ENCODE data around the gene DCLK2. TPM values are rescaled to one million over a fixed set of nuclear protein-coding genes. Genes with fewer than 3 reads are reported as not detected.

DCLK2 gene
- total and polyA plus RNA-seq, 2 donors (not counting 1 experiment from before 2014, with no cell fraction given): 0.91 to 3.3 TPM

DNA sequence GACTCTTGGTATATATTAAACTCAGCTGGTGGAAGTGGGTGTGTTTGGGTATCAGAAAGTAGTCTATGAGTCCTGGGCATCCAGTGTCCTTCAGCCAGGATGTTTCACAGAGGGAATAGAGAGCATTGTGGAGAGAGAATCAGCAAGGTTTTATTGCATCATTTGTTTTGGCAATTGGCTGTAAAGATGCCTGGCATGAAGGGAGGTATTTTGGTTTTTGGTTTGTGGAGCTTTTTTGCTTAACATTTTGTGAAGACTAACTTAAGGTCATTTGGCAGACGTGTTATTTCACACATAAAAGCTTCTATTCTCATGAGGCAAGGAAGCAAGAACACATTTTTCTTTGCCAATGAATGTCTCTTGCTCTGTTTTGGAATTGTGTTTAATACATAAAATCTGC is 71.1 kb downstream of the DCLK2 start:
- ATAC-seq (ENCODE audit: low read depth) (no peak), DNase-seq (no peak)
- Histone ChIP-seq H3K4me2 (replicated peaks; ENCODE audit: low read depth, low read length, poor library complexity, severe bottlenecking) (no peak overlapping the region), H3K36me3 (replicated peaks in 1 of 2; ENCODE audit: control extremely low read depth in 1 of 2, control insufficient read depth in 1 of 2, extremely low read depth in 1 of 2, insufficient read depth in 2 of 2, low read length in 1 of 2) (no peaks in the 10 kb centered on the region), H3K79me2 (ENCODE audit: control insufficient read depth, insufficient read depth, low read length) (no peaks in the 10 kb centered on the region), H3K27ac (ENCODE audit: low read length in 2 of 2) (no peak overlapping the region), H3K9ac (ENCODE audit: low read length) (no peak overlapping the region), H2AFZ (ENCODE audit: insufficient read depth, low read depth, low read length, poor library complexity, severe bottlenecking) (no peak overlapping the region), H3K9me3 (ENCODE audit: control extremely low read depth in 1 of 3, control insufficient read depth in 2 of 3, insufficient read depth in 1 of 3, low read length in 2 of 3) (peaks cover 0 to 4% (median 0%) of the 10 kb centered on the region in 3 donors), H3K4me1 (ENCODE audit: control insufficient read depth in 2 of 2, insufficient read depth in 2 of 2, low read length in 2 of 2) (no peaks in the 10 kb centered on the region), H4K20me1 (ENCODE audit: control insufficient read depth, insufficient read depth, low read length, poor library complexity, severe bottlenecking) (no peaks in the 10 kb centered on the region), H3K27me3 (replicated peaks in 1 of 4; ENCODE audit: control extremely low read depth in 1 of 4, control insufficient read depth in 3 of 4, insufficient read depth in 4 of 4, low read length in 3 of 4) (no peaks in the 10 kb centered on the region), H3K4me3 (ENCODE audit: control extremely low read depth in 1 of 5, extremely low read depth in 1 of 5, insufficient read depth in 1 of 5, low read depth in 2 of 5, low read length in 4 of 5) (no peak overlapping the region)
- H3K27ac Mint-ChIP-seq: no peak overlapping the region
- intact Hi-C loops (cut with micrococcal nuclease): no loop called here
- H3K27me3 Mint-ChIP-seq: no peaks in the 10 kb centered on the region
- H3K4me1 Mint-ChIP-seq: no peaks in the 10 kb centered on the region
- no peaks in the 10 kb centered on the region for H3K9me3 Mint-ChIP-seq (ENCODE audit: insufficient read depth)
- CTCF ChIA-PET: no interaction called here
- no peak overlapping the region for H3K4me3 Mint-ChIP-seq
- TF ChIP-seq EZH2 (IDR thresholded peaks at IDR 0.05; ENCODE audit: borderline replicate concordance, insufficient read depth, low read depth, low read length, poor library complexity, severe bottlenecking): no peak
- TF ChIP-seq, protein P1, sequence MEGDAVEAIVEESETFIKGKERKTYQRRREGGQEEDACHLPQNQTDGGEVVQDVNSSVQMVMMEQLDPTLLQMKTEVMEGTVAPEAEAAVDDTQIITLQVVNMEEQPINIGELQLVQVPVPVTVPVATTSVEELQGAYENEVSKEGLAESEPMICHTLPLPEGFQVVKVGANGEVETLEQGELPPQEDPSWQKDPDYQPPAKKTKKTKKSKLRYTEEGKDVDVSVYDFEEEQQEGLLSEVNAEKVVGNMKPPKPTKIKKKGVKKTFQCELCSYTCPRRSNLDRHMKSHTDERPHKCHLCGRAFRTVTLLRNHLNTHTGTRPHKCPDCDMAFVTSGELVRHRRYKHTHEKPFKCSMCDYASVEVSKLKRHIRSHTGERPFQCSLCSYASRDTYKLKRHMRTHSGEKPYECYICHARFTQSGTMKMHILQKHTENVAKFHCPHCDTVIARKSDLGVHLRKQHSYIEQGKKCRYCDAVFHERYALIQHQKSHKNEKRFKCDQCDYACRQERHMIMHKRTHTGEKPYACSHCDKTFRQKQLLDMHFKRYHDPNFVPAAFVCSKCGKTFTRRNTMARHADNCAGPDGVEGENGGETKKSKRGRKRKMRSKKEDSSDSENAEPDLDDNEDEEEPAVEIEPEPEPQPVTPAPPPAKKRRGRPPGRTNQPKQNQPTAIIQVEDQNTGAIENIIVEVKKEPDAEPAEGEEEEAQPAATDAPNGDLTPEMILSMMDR (IDR thresholded peaks at IDR 0.05): no peak
- WGBS (ENCODE audit: insufficient coverage): no CpG with 5 or more reads among the region's 1 CpG
- POLR2A ChIA-PET: interaction anchor here (0.6 kb wide), 1 partner anchor 14 kb away, joined by 3 read pairs; no protein-coding TSS in a partner anchor

DNA sequence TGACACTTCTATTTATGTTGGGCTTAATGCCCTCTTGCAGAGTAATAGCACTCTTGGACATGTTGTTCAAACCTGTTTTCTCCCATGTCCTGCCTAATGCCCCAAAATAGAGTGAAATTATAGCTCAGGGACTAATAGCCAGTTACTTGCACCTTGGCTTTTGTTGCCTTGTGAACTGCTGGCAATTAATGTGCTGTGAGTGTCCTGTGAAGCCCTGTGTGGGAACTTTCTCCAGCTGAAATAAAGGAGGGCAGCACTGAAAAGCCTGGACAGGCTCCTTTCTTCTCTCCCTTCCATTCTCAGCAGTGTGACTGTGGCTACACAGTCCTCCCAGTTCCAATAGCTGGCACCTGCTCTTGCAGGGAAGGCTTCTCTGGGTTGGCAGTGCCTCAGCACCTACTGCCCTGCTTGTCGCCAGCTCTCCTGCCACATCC is 72.4 kb downstream of the DCLK2 start:
- H3K4me3 ChIP-seq (ENCODE audit: control extremely low read depth in 1 of 5, extremely low read depth in 1 of 5, insufficient read depth in 1 of 5, low read depth in 2 of 5, low read length in 4 of 5): no peak overlapping the region
- Mint-ChIP-seq H3K4me3 (no peak overlapping the region), H3K27me3 (no peaks in the 10 kb centered on the region), H3K4me1 (no peaks in the 10 kb centered on the region), H3K27ac (no peak overlapping the region), H3K9me3 (ENCODE audit: insufficient read depth) (no peaks in the 10 kb centered on the region)
- no peaks in the 10 kb centered on the region for H4K20me1 ChIP-seq (ENCODE audit: control insufficient read depth, insufficient read depth, low read length, poor library complexity, severe bottlenecking)
- no peak overlapping the region for H2AFZ ChIP-seq (ENCODE audit: insufficient read depth, low read depth, low read length, poor library complexity, severe bottlenecking)
- H3K27ac ChIP-seq (ENCODE audit: low read length in 2 of 2): no peak overlapping the region
- H3K36me3 ChIP-seq (replicated peaks in 1 of 2; ENCODE audit: control extremely low read depth in 1 of 2, control insufficient read depth in 1 of 2, extremely low read depth in 1 of 2, insufficient read depth in 2 of 2, low read length in 1 of 2): no peaks in the 10 kb centered on the region
- no peaks in the 10 kb centered on the region for H3K9me3 ChIP-seq (ENCODE audit: control extremely low read depth in 1 of 3, control insufficient read depth in 2 of 3, insufficient read depth in 1 of 3, low read length in 2 of 3)
- intact Hi-C loops (cut with micrococcal nuclease): no loop called here
- H3K9ac ChIP-seq (ENCODE audit: low read length): no peak overlapping the region
- no peak for TF ChIP-seq EZH2 (IDR thresholded peaks at IDR 0.05; ENCODE audit: borderline replicate concordance, insufficient read depth, low read depth, low read length, poor library complexity, severe bottlenecking)
- TF ChIP-seq, protein P1 (IDR thresholded peaks at IDR 0.05): no peak
- no peaks in the 10 kb centered on the region for H3K4me1 ChIP-seq (ENCODE audit: control insufficient read depth in 2 of 2, insufficient read depth in 2 of 2, low read length in 2 of 2)
- no CpG with 5 or more reads among the region's 1 CpG for WGBS (ENCODE audit: insufficient coverage)
- no peaks in the 10 kb centered on the region for H3K79me2 ChIP-seq (ENCODE audit: control insufficient read depth, insufficient read depth, low read length)
- CTCF ChIA-PET: no interaction called here
- H3K27me3 ChIP-seq (replicated peaks in 1 of 4; ENCODE audit: control extremely low read depth in 1 of 4, control insufficient read depth in 3 of 4, insufficient read depth in 4 of 4, low read length in 3 of 4): no peaks in the 10 kb centered on the region
- POLR2A ChIA-PET: no interaction called here
- no peak overlapping the region for H3K4me2 ChIP-seq (replicated peaks; ENCODE audit: low read depth, low read length, poor library complexity, severe bottlenecking)
- ATAC-seq (ENCODE audit: low read depth) (no peak), DNase-seq (no peak)
